Thymus (tissue), 11 donors: Measurements from ENCODE around the gene PDGFRB. TPM values are rescaled to one million over a fixed set of nuclear protein-coding genes. Genes with fewer than 3 reads are reported as not detected.
A peak's percentile ranks its signal among the peaks of the same experiment; 100 is the strongest.

Source experiments
- DNase-seq, 9 donors: peaks; one replicate each; pipeline ENCODE4 v3.0.0-alpha.2; 2013; ENCODE audit warnings: low spot score in 9 of 9, low read depth in 6 of 9, missing footprints in 1 of 9
- H3K27ac ChIP-seq, 2 donors: one replicate each; pipeline ENCODE4 v1.5.1; 2013; ENCODE audit warnings: control low read depth in 1 of 2, low read depth in 1 of 2, low read length in 1 of 2, mild to moderate bottlenecking in 1 of 2, moderate library complexity in 1 of 2
- H3K27me3 ChIP-seq, 2 donors: one replicate each; pipeline ENCODE4 v1.5.1; 2013; ENCODE audit warnings: low read length in 1 of 2; ENCODE audit not compliant: control insufficient read depth in 2 of 2, insufficient read depth in 1 of 2
- H3K36me3 ChIP-seq, 2 donors: one replicate each; pipeline ENCODE4 v1.5.1; 2013; ENCODE audit warnings: low read length in 1 of 2, mild to moderate bottlenecking in 1 of 2, moderate library complexity in 1 of 2; ENCODE audit not compliant: control insufficient read depth in 2 of 2, insufficient read depth in 2 of 2
- H3K4me1 ChIP-seq, 2 donors: one replicate each; pipeline ENCODE4 v1.5.1; 2013; ENCODE audit warnings: low read length in 2 of 2; ENCODE audit not compliant: control insufficient read depth in 2 of 2, insufficient read depth in 2 of 2
- H3K4me3 ChIP-seq, 2 donors: one replicate each; pipeline ENCODE4 v1.5.1; 2013; ENCODE audit warnings: low read length in 2 of 2, control low read depth in 1 of 2, mild to moderate bottlenecking in 1 of 2
- H3K9me3 ChIP-seq, 2 donors: one replicate each; pipeline ENCODE4 v1.5.1; 2013; ENCODE audit warnings: low read length in 1 of 2, mild to moderate bottlenecking in 1 of 2; ENCODE audit not compliant: control insufficient read depth in 2 of 2, insufficient read depth in 1 of 2
- WGBS: extraction: QIAGEN DNeasy Blood & Tissue Kit; methylation state at CpG from one replicate; pipeline ENCODE4 v1.1.7; 2013; 5-methylcytosine and 5-hydroxymethylcytosine counted together
- polyA plus RNA-seq: library from polyadenylated mRNA; stranded (reverse); fragments of 200-250 nt; gene quantifications from one replicate; pipeline ENCODE4 v1.2.3, GENCODE V29; 2013
- total RNA-seq: library from RNA; stranded (reverse); fragments of 120-200 nt; gene quantifications from one replicate; pipeline ENCODE4 v1.2.4, GENCODE V29; 2013
- donor health status: healthy.

Gene PDGFRB
- total and polyA plus RNA-seq, 2 donors = 6.0 to 8.6 TPM

GRCh38 chr5:150133581-150134197, 22.0 kb downstream of the PDGFRB start:
- no peaks in the 10 kb centered on the region for H3K36me3 ChIP-seq
- WGBS = 92% methylated on average over 16 of the region's 16 CpGs
- DNase-seq = no peak

GRCh38 chr5:150132740-150133139, 22.9 kb downstream of the PDGFRB start:
- Histone ChIP-seq H3K4me3 (no peak overlapping the region), H3K9me3 (no peaks in the 10 kb centered on the region), H3K27me3 (no peaks in the 10 kb centered on the region), H3K36me3 (no peaks in the 10 kb centered on the region), H3K27ac (no peak overlapping the region), H3K4me1 (no peaks in the 10 kb centered on the region)
- no peak for DNase-seq
- 96% methylated on average over 22 of the region's 22 CpGs for WGBS

More at GRCh38 chr5:150133581-150134197, 22.0 kb downstream of the PDGFRB start:
- Histone ChIP-seq H3K27ac (no peak overlapping the region), H3K27me3 (no peaks in the 10 kb centered on the region), H3K4me3 (no peak overlapping the region), H3K9me3 (no peaks in the 10 kb centered on the region), H3K4me1 (peaks cover 0 to 5% of the 10 kb centered on the region in 2 donors)

DNA sequence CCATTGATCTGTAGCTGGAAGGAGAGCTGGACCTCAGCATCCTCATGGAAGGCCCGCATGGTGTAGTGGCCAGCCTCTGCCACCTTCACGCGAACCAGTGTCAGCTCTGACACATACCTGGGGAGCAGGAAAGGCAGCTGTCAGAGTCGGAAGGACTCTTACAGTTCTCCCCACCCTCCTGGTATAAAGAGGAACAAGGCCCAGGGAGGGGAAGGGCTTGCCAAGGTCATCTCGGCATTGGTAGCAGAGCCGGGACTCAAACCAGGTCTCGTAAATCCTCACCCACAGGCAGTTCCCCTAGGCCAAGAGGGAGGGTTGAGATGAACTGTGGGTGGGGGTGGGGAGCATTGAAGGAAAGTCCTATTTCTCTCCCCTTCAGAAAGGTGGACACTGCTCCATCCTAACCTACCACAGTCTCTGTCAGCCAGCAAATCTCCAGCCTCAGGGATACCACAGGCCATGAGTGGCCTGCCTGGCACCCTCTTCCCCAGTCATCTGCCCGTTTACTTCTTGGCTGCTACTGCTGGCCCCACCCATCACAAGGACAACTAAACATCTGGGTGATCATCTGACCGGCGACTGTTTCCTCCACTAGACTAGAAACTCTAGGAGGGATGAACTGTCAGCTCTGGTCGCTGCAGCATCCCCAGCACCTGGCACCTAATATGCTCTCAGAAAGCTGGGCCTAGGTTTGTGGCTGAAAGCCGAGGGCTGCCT, 23.5 kb downstream of the PDGFRB start:
- H3K4me3 ChIP-seq = no peak overlapping the region
- WGBS = 60% methylated on average over 12 of the region's 12 CpGs
- H3K9me3 ChIP-seq = no peaks in the 10 kb centered on the region
- H3K36me3 ChIP-seq = no peaks in the 10 kb centered on the region
- H3K4me1 ChIP-seq = no peaks in the 10 kb centered on the region
- H3K27ac ChIP-seq = no peak overlapping the region
- no peak for DNase-seq
- H3K27me3 ChIP-seq = no peaks in the 10 kb centered on the region

DNA sequence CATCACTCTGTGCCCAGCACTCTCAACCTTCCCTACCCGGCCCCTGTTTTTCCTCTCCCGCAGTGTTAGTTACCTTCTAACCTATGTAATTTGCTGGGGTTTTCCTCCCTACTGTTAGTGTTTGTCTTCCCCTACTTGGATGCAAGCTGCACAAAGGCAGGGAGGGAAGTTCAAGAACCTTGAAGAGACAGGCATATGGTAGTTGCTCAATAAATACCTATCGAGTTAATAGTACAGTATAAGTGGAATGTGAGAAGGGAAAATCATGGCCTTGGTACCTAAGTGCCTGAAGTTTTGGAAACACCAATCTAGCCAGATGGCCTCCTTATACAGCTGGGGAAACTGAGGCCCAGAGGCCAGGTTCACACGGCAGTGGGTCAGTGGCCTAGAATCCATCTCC, 24.2 kb downstream of the PDGFRB start:
- no peaks in the 10 kb centered on the region for H3K4me1 ChIP-seq
- WGBS = 94% methylated on average over 4 of the region's 4 CpGs
- H3K4me3 ChIP-seq = no peak overlapping the region
- no peaks in the 10 kb centered on the region for H3K36me3 ChIP-seq
- H3K9me3 ChIP-seq = no peaks in the 10 kb centered on the region
- no peak overlapping the region for H3K27ac ChIP-seq
- DNase-seq = no peak
- no peaks in the 10 kb centered on the region for H3K27me3 ChIP-seq

GRCh38 chr5:150130493-150130922, 25.1 kb downstream of the PDGFRB start:
- Histone ChIP-seq H3K4me3 (no peak overlapping the region), H3K9me3 (no peaks in the 10 kb centered on the region), H3K36me3 (no peaks in the 10 kb centered on the region), H3K27me3 (no peaks in the 10 kb centered on the region), H3K4me1 (no peaks in the 10 kb centered on the region), H3K27ac (no peak overlapping the region)
- no peak for DNase-seq
- 94% methylated on average over 8 of the region's 8 CpGs for WGBS

GRCh38 chr5:150129813-150130492, 25.7 kb downstream of the PDGFRB start:
- H3K27ac ChIP-seq = no peak overlapping the region
- H3K9me3 ChIP-seq = no peaks in the 10 kb centered on the region
- DNase-seq = peak in 3 of 9 donors; percentile 13 to 49 (median 37)
- H3K36me3 ChIP-seq = no peaks in the 10 kb centered on the region
- no peaks in the 10 kb centered on the region for H3K27me3 ChIP-seq
- no peak overlapping the region for H3K4me3 ChIP-seq
- no peaks in the 10 kb centered on the region for H3K4me1 ChIP-seq
- WGBS = 63% methylated on average over 25 of the region's 25 CpGs

DNA sequence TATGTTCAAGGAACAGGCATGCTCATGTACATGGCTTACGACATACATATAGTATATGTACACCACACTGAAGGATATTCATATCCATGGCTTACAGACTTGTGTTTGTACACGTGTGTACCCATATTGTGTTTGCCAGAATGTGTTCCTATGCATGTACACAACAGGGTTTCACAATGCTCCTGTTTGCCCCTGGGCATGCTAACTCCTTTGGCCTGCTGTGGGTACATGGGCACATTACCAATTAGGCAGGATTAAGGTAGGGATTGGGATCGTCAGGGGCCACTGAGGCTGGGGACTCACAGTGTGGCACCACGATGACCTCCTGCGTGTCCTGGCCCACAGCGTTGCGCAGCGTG, 26.2 kb downstream of the PDGFRB start:
- H3K9me3 ChIP-seq = no peaks in the 10 kb centered on the region
- no peak for DNase-seq
- no peaks in the 10 kb centered on the region for H3K36me3 ChIP-seq
- 93% methylated on average over 8 of the region's 8 CpGs for WGBS
- no peaks in the 10 kb centered on the region for H3K27me3 ChIP-seq
- no peak overlapping the region for H3K27ac ChIP-seq
- H3K4me1 ChIP-seq = no peaks in the 10 kb centered on the region
- no peak overlapping the region for H3K4me3 ChIP-seq

GRCh38 chr5:150126921-150127265, 28.8 kb downstream of the PDGFRB start:
- H3K9me3 ChIP-seq = no peaks in the 10 kb centered on the region
- H3K36me3 ChIP-seq = no peaks in the 10 kb centered on the region
- no peaks in the 10 kb centered on the region for H3K27me3 ChIP-seq
- no peaks in the 10 kb centered on the region for H3K4me1 ChIP-seq
- WGBS = 96% methylated on average over 6 of the region's 6 CpGs
- H3K27ac ChIP-seq = no peak overlapping the region
- no peak for DNase-seq
- no peak overlapping the region for H3K4me3 ChIP-seq

DNA sequence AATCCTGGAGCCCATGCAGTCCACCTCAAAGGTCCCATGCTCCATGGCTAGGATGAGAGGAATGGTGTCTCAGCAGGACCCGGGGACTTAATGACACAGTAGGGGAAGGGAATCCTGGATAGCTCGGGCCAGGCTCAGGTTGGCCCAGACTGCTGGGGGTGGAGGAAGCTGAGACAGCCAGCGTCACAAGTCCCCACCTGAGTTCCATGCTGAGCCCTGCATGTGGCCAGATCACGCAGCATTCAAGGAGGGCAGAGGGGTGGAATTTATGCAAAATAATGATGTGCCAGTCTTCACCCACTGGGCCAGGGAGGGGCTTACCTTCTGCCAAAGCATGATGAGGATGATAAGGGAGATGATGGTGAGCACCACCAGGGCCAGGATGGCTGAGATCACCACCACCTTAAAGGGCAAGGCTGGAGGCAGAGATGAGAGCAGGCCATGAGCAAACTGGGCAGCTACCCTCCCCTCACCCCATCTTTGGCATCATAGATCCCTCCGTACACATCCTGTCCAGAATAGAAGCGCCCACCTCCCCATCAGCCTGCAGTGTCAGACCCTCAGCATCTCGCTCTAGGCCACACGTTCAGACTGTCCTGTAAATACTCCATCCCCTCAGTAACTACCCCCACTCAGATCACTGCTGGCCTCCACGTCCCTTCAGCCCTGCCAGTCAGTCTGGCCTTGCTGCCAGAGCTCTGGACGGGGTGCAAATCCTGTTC, 29.3 kb downstream of the PDGFRB start:
- H3K9me3 ChIP-seq = no peaks in the 10 kb centered on the region
- no peak overlapping the region for H3K27ac ChIP-seq
- no peaks in the 10 kb centered on the region for H3K27me3 ChIP-seq
- WGBS = 91% methylated on average over 10 of the region's 10 CpGs
- no peak overlapping the region for H3K4me3 ChIP-seq
- no peaks in the 10 kb centered on the region for H3K4me1 ChIP-seq
- no peaks in the 10 kb centered on the region for H3K36me3 ChIP-seq
- DNase-seq = no peak
